T-cell (primary cell): ENCODE measurements around the gene SH2D3C. TPM values are rescaled to one million over a fixed set of nuclear protein-coding genes. Genes with fewer than 3 reads are reported as not detected.

Source experiments
- ATAC-seq, 4 experiments: fragments of 200-7000 bp in 3 of 4; fragments of 150-1000 bp in 1 of 4; cut with Tn5 transposase; replicated peaks in 1 of 4; 1 replicate in 3 of 4; 2 replicates in 1 of 4; pipeline ENCODE4 v1.10.0; 2021; ENCODE audit warnings: moderate library complexity in 3 of 4, mild to moderate bottlenecking in 2 of 4, moderate number of reproducible peaks in 1 of 4
- CTCF ChIA-PET, 2 donors: fragments of 300-600 bp; sonication (Branson Sonifier 250); formaldehyde crosslinking; loops; one replicate each; lab custom pipeline; 2022; ENCODE audit warnings: antibody characterized with exemption in 2 of 2; lab: Charles Lee
- POLR2A ChIA-PET, 2 donors: fragments of 300-600 bp; sonication (Branson Sonifier 250); formaldehyde crosslinking; loops; one replicate each; lab custom pipeline; 2022; ENCODE audit warnings: antibody characterized with exemption in 2 of 2; lab: Charles Lee
- DNase-seq, 35 experiments: peaks; one replicate each; pipeline versions ENCODE4 v3.0.0 to v3.0.0-alpha.2; 2013 to 2023
- H3K27ac ChIP-seq: one replicate; pipeline ENCODE4 v1.5.1; 2013; ENCODE audit warnings: low read length
- H3K27me3 ChIP-seq, 2 experiments: replicated peaks in 1 of 2; 1 replicate in 1 of 2; 2 replicates in 1 of 2; pipeline versions ENCODE4 v1.6.1 to v1.7.0; 2013; ENCODE audit warnings: low read length in 1 of 2, mixed read lengths in 1 of 2; ENCODE audit not compliant: control insufficient read depth in 2 of 2, insufficient read depth in 2 of 2; ENCODE audit errors: extremely low read depth in 1 of 2
- H3K36me3 ChIP-seq, 2 donors: 1 replicate in 1 of 2; 2 replicates in 1 of 2; pipeline versions ENCODE4 v1.6.1 to v1.7.0; 2013; ENCODE audit warnings: low read length in 1 of 2; ENCODE audit not compliant: control insufficient read depth in 2 of 2, insufficient read depth in 1 of 2; ENCODE audit errors: extremely low read depth in 1 of 2
- H3K4me1 ChIP-seq, 2 experiments: 1 replicate in 1 of 2; 2 replicates in 1 of 2; pipeline versions ENCODE4 v1.6.1 to v1.7.0; 2013; ENCODE audit warnings: low read length in 2 of 2, mixed read lengths in 1 of 2; ENCODE audit not compliant: insufficient read depth in 2 of 2, control insufficient read depth in 1 of 2; ENCODE audit errors: extremely low read depth in 1 of 2
- H3K4me3 ChIP-seq, 2 donors: 1 replicate in 1 of 2; 2 replicates in 1 of 2; pipeline versions ENCODE4 v1.5.1 to v1.7.0; 2013; ENCODE audit warnings: mild to moderate bottlenecking in 2 of 2, low read length in 1 of 2, moderate library complexity in 1 of 2; ENCODE audit not compliant: control insufficient read depth in 1 of 2; ENCODE audit errors: extremely low read depth in 1 of 2
- H3K9me3 ChIP-seq: 2 replicates; pipeline ENCODE4 v1.7.0; 2013
- H3K27ac Mint-ChIP-seq, 2 donors: one replicate each; pipeline ENCODE4 v1.8.0; 2020 to 2021; ENCODE audit warnings: mild to moderate bottlenecking in 2 of 2, mixed read lengths in 2 of 2
- H3K27me3 Mint-ChIP-seq, 2 donors: one replicate each; pipeline ENCODE4 v1.8.0; 2021 to 2022; ENCODE audit warnings: mixed read lengths in 2 of 2
- H3K36me3 Mint-ChIP-seq: one replicate; pipeline ENCODE4 v1.8.0; 2021; ENCODE audit warnings: mixed read lengths
- H3K4me1 Mint-ChIP-seq, 3 donors: one replicate each; pipeline ENCODE4 v1.8.0; 2020 to 2022; ENCODE audit warnings: mixed read lengths in 3 of 3, mild to moderate bottlenecking in 1 of 3
- H3K4me3 Mint-ChIP-seq, 3 donors: one replicate each; pipeline ENCODE4 v1.8.0; 2020 to 2022; ENCODE audit warnings: mild to moderate bottlenecking in 3 of 3, mixed read lengths in 3 of 3, moderate library complexity in 3 of 3
- H3K9me3 Mint-ChIP-seq, 3 donors: one replicate each; pipeline ENCODE4 v1.8.0; 2020 to 2022; ENCODE audit warnings: mixed read lengths in 3 of 3
- WGBS: methylation state at CpG from one replicate; pipeline ENCODE4 v1.1.5; 2013; ENCODE audit warnings: missing lambda C conversion rate; ENCODE audit not compliant: insufficient coverage; 5-methylcytosine and 5-hydroxymethylcytosine counted together
- total RNA-seq, 35 experiments: library from RNA in 6 of 35; stranded (reverse) in 6 of 35; fragments of 120-200 nt in 1 of 35; gene quantifications; one replicate each; pipeline versions ENCODE4 v1.2.1 to v1.2.4 and lab custom pipeline; 2013 to 2026

Gene SH2D3C
- total RNA-seq, 5 donors from 2014 or later (not counting 1 experiment from before 2014, with no cell fraction given): 31.6 to 48.7 (median 47.7) TPM

DNA sequence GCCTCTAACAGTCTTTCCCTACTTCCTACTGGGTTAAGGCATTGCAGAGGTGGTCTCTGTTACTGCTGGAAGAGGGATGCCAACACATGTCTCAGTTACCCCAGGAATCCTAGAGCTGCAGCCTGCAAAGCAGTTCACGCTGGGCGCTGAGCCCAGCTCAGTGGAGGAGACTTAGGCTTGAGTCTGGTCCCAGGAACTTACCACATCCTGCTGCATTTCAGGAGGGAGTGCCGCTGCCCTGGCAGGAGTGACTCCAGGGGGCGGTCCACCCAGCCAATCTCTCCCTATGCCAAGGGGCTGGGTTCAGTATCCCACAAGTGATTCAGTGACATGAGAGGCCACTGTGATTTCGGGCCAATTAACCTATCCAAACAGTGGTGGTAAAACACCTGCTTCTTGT, 55.0 kb downstream of the SH2D3C start:
- Histone ChIP-seq H3K27me3 (peaks cover 0 to 5% of the 10 kb centered on the region in 2 experiments), H3K36me3 (peaks cover 0 to 3% of the 10 kb centered on the region in 2 donors), H3K9me3 (no peaks in the 10 kb centered on the region), H3K4me1 (peaks cover 2 to 46% of the 10 kb centered on the region in 2 experiments), H3K4me3 (no peak overlapping the region), H3K27ac (no peak overlapping the region)
- CTCF ChIA-PET: no interaction called here
- Mint-ChIP-seq H3K27me3 (no peaks in the 10 kb centered on the region), H3K4me1 (peaks cover 14 to 31% (median 28%) of the 10 kb centered on the region in 3 donors), H3K4me3 (no peak overlapping the region), H3K27ac (peak overlapping the region; percentile 43 to 52), H3K9me3 (no peaks in the 10 kb centered on the region), H3K36me3 (no peaks in the 10 kb centered on the region)
- no peak for DNase-seq
- WGBS: 94% methylated on average over 5 of the region's 5 CpGs
- POLR2A ChIA-PET: no interaction called here
- ATAC-seq: no peak

DNA sequence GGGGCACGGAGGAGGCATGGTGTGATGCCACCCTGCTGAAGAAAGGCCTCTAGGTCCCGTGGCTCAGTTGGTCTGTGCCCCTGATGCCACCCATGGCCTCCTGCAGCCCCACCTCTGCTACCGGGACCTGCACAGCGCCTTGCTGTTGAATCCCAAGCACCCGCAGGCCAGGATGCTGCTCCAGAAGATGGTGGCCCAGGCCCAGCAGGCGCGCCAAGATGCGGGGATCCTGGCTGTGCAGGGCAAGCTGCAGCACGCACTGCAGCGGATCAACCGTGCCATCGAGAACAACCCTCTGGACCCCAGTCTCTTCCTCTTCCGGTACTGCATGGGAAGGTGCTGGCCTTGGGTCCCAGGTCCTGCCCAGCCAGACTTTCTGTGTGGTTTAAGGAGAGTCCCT, 55.5 kb downstream of the SH2D3C start:
- Histone ChIP-seq H3K27ac (no peak overlapping the region), H3K4me3 (no peak overlapping the region), H3K36me3 (peaks cover 0 to 3% of the 10 kb centered on the region in 2 donors), H3K4me1 (peaks cover 2 to 51% of the 10 kb centered on the region in 2 experiments), H3K9me3 (no peaks in the 10 kb centered on the region), H3K27me3 (peaks cover 0 to 5% of the 10 kb centered on the region in 2 experiments)
- Mint-ChIP-seq H3K9me3 (no peaks in the 10 kb centered on the region), H3K27ac (peak overlapping the region in 1 of 2 donors; percentile 43), H3K27me3 (no peaks in the 10 kb centered on the region), H3K4me3 (no peak overlapping the region), H3K4me1 (peaks cover 14 to 31% (median 28%) of the 10 kb centered on the region in 3 donors), H3K36me3 (no peaks in the 10 kb centered on the region)
- WGBS: 89% methylated on average over 13 of the region's 13 CpGs
- ATAC-seq: no peak
- DNase-seq: no peak
- ChIA-PET POLR2A (no interaction called here), CTCF (no interaction called here)

GRCh38 chr9:127722055-127722745, 56.3 kb downstream of the SH2D3C start:
- no peak for DNase-seq
- peak overlapping the region; percentile 58 to 84 for H3K27ac Mint-ChIP-seq
- H3K4me1 Mint-ChIP-seq: peaks cover 14 to 31% (median 28%) of the 10 kb centered on the region in 3 donors
- no peak overlapping the region for H3K4me3 ChIP-seq
- no peaks in the 10 kb centered on the region for H3K9me3 ChIP-seq
- H3K27ac ChIP-seq: no peak overlapping the region
- H3K27me3 ChIP-seq: peaks cover 0 to 5% of the 10 kb centered on the region in 2 experiments
- no peak overlapping the region for H3K4me3 Mint-ChIP-seq
- H3K9me3 Mint-ChIP-seq: no peaks in the 10 kb centered on the region
- no peak for ATAC-seq
- CTCF ChIA-PET: interaction anchor here in 1 of 2 donors (0.5 kb wide), 1 partner anchor 54 kb away, joined by 8 read pairs; no protein-coding TSS in a partner anchor
- 89% methylated on average over 9 of the region's 12 CpGs for WGBS
- peaks cover 0 to 3% of the 10 kb centered on the region in 2 donors for H3K36me3 ChIP-seq
- POLR2A ChIA-PET: no interaction called here
- no peaks in the 10 kb centered on the region for H3K27me3 Mint-ChIP-seq
- peaks cover 2 to 59% of the 10 kb centered on the region in 2 experiments for H3K4me1 ChIP-seq
- H3K36me3 Mint-ChIP-seq: no peaks in the 10 kb centered on the region

GRCh38 chr9:127721391-127721821, 57.1 kb downstream of the SH2D3C start:
- peaks cover 14 to 31% (median 28%) of the 10 kb centered on the region in 3 donors for H3K4me1 Mint-ChIP-seq
- Histone ChIP-seq H3K27ac (peak overlapping the region; percentile 58), H3K36me3 (no peaks in the 10 kb centered on the region), H3K4me1 (peaks cover 2 to 67% of the 10 kb centered on the region in 2 experiments), H3K4me3 (peak overlapping the region in 1 of 2 donors; percentile 37), H3K27me3 (peaks cover 0 to 5% of the 10 kb centered on the region in 2 experiments), H3K9me3 (no peaks in the 10 kb centered on the region)
- DNase-seq (peak in 3 of 35 experiments; percentile 19 to 30 (median 21)), ATAC-seq (peak in 2 of 4 experiments; percentile 20 to 30)
- H3K9me3 Mint-ChIP-seq: no peaks in the 10 kb centered on the region
- no peaks in the 10 kb centered on the region for H3K27me3 Mint-ChIP-seq
- POLR2A ChIA-PET: interaction anchor here in 1 of 2 donors (0.6 kb wide), 1 partner anchor 1025 kb away, joined by 3 read pairs; no protein-coding TSS in a partner anchor
- no peaks in the 10 kb centered on the region for H3K36me3 Mint-ChIP-seq
- 59% methylated on average over 9 of the region's 11 CpGs for WGBS
- CTCF ChIA-PET: interaction anchor here in 1 of 2 donors (0.5 kb wide), 1 partner anchor 54 kb away, joined by 8 read pairs; no protein-coding TSS in a partner anchor
- peak overlapping the region in 2 of 3 donors; percentile 47 to 68 for H3K4me3 Mint-ChIP-seq
- peak overlapping the region; percentile 74 to 84 for H3K27ac Mint-ChIP-seq

GRCh38 chr9:127720865-127721227, 57.6 kb downstream of the SH2D3C start:
- ChIA-PET POLR2A (no interaction called here), CTCF (interaction anchor here in 1 of 2 donors (0.6 kb wide), 1 partner anchor 17 kb away, joined by 3 read pairs; no protein-coding TSS in a partner anchor)
- H3K9me3 ChIP-seq: no peaks in the 10 kb centered on the region
- peak overlapping the region; percentile 74 to 78 for H3K27ac Mint-ChIP-seq
- no peaks in the 10 kb centered on the region for H3K36me3 ChIP-seq
- H3K27ac ChIP-seq: peak overlapping the region; percentile 58
- H3K27me3 ChIP-seq: peaks cover 0 to 5% of the 10 kb centered on the region in 2 experiments
- H3K9me3 Mint-ChIP-seq: no peaks in the 10 kb centered on the region
- no peak for ATAC-seq
- no peaks in the 10 kb centered on the region for H3K36me3 Mint-ChIP-seq
- peak overlapping the region in 1 of 2 donors; percentile 37 for H3K4me3 ChIP-seq
- H3K27me3 Mint-ChIP-seq: no peaks in the 10 kb centered on the region
- DNase-seq: no peak
- peaks cover 19 to 36% (median 33%) of the 10 kb centered on the region in 3 donors for H3K4me1 Mint-ChIP-seq
- H3K4me1 ChIP-seq: peaks cover 4 to 72% of the 10 kb centered on the region in 2 experiments
- H3K4me3 Mint-ChIP-seq: peak overlapping the region in 1 of 3 donors; percentile 68

- peaks cover 0 to 5% of the 10 kb centered on the region in 2 experiments for H3K27me3 ChIP-seq
- ChIA-PET POLR2A (no interaction called here), CTCF (interaction anchor here in 1 of 2 donors (0.6 kb wide), 1 partner anchor 17 kb away, joined by 3 read pairs; no protein-coding TSS in a partner anchor)
- peak overlapping the region; percentile 83 to 93 for H3K27ac Mint-ChIP-seq
- H3K4me1 Mint-ChIP-seq: peaks cover 22 to 40% (median 39%) of the 10 kb centered on the region in 3 donors
- no peaks in the 10 kb centered on the region for H3K36me3 Mint-ChIP-seq
- H3K4me3 ChIP-seq: peak overlapping the region in 1 of 2 donors; percentile 27
- WGBS: 46% methylated on average over 10 of the region's 12 CpGs
- no peaks in the 10 kb centered on the region for H3K36me3 ChIP-seq
- H3K9me3 Mint-ChIP-seq: no peaks in the 10 kb centered on the region
- peak overlapping the region; percentile 58 for H3K27ac ChIP-seq
- H3K9me3 ChIP-seq: no peaks in the 10 kb centered on the region
- ATAC-seq (peak in 2 of 4 experiments; percentile 15 to 36), DNase-seq (peak in 25 of 35 experiments; percentile 12 to 59 (median 32))
- no peaks in the 10 kb centered on the region for H3K27me3 Mint-ChIP-seq
- H3K4me1 ChIP-seq: peaks cover 4 to 73% of the 10 kb centered on the region in 2 experiments
- peak overlapping the region; percentile 2 to 68 (median 51) for H3K4me3 Mint-ChIP-seq
These were observed 58.2 kb downstream of the SH2D3C start for GRCh38 chr9:127720031-127720864.
